Activated CD8-positive, alpha-beta memory T cell treated with anti-CD3 and anti-CD28 coated beads, Interleukin-2, amount 50 U/mL, for 1 hour (primary cell): ENCODE results near the gene CIAO2B.
"Not testable (repeated sequence)": the region's sequence is repeated elsewhere in the genome, so short reads cannot be mapped to it uniquely, and the experiment has no call there.

Experiments used
- DNase-seq: peaks from one replicate; pipeline ENCODE4 v3.0.0-alpha.2; 2020; ENCODE audit errors: extremely low read depth

Gene CIAO2B

DNA sequence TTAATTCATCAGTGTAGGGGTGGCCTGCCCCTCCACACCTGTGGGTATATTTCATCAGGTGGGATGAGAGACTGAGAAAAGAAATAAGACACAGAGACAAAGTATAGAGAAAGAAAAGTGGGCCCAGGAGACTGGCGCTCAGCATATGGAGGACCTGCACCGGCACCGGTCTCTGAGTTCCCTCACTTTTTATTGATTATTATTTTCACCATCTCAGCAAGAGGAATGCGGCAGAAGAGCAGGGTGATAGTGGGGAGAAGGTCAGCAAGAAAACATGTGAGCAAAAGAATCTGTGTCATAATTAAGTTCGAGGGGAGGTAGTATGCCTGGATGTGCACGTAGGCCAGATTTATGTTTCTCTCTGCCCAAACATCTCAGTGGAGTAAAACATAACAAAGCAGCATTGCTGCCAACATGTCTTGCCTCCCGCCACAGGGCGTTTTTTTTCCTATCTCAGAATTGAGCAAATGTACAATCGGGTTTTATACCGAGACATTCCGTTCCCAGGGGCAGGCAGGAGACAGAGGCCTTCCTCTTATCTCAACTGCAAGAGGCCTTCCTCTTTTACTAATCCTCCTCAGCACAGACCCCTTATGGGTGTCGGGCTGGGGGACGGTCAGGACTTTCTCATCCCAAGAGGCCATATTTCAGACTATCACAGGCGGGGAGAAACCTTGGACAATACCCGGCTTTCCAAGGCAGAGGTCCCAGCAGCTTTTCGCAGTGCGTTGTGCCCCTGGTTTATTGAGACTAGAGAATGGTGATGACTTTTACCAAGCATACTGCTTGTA is 21.4 kb upstream of the CIAO2B start:
- DNase-seq = not testable (repeated sequence)

DNA sequence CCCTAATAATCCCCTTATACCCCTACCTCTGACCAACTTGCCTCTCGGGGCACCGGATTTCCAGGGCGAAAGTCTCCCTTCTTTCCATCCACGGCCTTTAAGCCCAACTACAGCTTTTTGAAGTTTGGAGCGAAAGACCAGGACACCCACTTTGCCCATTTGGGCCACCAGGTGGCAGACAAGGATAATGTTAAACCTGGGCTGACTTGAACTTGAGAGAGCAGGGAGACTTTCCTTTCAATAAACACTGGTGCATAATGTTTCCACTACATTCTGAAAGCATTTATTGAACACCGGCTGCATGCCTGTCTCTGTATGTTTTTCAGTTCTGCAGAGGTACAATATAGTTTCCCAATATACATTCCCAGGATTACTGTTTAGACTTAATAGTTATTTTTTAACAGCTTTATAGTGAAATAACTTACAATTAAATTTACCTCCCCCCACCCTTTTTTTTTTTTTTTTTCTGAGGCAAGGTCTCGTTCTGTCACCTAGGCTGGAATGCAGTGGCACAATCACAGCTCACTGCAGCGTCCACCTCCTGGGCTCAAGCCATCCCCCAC is 20.0 kb upstream of the CIAO2B start:
- DNase-seq = peak; percentile 26

DNA sequence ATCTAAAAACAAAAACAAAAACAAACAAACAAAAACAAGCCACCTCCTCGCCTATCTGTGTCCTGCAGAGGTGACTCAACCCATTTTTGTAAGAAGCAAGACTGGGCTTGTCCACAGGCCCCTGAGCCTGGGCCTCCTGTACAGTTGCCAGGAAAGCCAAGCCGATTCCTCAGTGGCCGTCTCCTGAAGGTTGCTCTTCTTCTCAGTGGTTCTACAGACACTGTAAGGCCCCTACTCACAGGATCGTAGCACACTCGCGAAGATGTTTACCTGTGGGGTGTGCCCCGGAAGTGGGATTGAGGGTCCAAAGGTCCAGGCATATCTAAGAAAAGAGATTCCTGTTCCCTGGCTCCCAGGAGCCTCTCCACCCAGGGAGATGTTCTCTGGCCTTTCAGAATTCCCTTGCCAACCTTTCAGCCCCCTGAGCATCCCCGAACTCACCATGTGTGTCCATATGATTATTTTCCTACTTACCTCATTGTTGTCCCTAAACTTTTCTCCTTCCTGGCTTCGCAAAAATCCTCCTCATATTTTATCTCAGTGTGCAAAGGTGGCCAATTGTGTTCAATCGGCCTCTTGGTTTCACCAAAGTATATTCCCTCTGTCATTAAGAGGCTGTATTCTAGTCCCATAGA is 19.4 kb upstream of the CIAO2B start:
- no peak for DNase-seq

DNA sequence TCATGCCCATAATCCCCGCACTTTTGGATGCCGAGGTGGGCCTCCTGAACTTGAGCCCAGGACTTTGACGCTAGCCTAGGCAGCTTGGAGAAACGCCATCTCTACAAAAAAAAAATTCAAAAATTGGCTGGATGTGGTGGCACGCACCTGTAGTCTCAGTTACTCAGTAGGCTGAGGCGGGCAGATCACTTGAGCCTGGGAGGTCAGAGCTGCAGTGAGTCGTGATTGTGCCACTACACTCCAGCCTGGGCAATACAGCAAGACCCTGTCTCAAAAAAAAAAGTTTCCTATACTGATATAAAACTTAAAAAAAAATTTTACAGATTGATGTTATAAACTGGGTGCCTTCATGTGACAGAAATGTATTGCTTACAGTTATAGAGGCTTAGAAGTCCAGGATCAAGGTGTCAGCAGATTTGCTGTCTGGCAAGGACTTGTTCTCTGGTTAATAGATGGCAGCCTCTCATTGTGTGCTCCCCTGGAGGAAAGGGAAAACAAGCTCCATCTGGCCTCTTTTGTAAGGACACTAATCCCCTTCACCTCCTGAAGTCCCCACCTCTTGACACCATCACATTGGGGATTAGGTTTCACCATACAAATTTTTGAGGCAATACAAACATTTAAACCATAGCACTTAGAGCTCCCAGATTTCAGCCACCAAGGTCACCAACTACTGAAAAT is 18.4 kb upstream of the CIAO2B start:
- DNase-seq = no peak

DNA sequence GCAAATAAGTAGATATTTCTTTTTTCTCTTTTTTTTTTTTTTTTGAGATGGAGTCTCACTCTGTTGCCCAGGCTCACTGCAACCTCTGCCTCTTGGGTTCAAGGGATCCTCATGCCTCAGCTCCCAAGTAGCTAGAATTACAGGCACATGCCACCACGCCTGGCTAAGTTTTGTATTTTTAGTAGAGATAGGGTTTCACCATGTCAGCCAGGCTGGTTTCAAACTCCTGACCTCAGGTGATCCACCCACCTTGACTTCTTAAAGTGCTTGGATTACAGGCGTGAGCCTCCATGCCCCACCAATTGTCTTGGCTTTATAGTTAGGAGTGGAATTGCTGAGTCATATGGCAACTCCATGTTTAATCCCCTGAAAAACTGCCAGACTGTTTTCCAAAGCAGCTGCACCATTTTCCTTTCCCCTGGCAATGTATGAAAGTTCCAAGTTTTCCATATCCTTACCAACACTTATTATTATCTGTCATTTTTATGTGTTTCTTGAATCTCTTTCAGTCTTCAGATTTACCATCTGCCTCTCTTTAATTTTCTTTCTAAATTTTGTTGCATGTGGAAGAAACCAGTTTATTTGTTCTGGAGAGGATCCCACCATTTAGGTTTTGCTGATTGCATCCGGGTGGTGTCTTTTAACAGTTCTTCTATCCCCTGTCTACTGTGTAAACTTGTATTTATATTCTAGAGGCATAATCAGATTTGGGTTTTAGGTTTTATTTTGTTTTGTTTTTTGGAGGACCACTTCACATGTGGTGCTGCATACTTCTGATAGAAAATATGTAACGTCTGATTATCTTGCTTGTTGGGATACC is 17.0 kb upstream of the CIAO2B start:
- DNase-seq = no peak

DNA sequence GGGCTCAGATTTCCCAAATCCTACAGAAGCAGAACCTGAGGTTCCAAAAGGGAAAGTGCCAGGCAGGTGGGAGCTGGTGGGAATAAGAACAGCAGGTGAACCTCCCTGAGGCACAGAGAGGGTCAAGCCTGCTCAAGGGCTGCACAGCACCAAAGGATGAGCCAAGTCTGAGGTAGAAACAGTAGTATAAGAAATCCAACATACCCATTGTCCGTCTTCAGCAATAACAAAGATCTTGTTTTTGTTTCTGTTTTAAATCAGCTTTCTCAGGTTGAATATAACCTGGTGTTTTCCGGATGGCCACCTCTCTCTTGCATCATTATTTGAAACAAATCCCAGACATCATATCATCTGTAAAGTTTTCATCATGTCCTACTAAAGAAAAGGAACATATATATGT is 16.2 kb upstream of the CIAO2B start:
- no peak for DNase-seq

DNA sequence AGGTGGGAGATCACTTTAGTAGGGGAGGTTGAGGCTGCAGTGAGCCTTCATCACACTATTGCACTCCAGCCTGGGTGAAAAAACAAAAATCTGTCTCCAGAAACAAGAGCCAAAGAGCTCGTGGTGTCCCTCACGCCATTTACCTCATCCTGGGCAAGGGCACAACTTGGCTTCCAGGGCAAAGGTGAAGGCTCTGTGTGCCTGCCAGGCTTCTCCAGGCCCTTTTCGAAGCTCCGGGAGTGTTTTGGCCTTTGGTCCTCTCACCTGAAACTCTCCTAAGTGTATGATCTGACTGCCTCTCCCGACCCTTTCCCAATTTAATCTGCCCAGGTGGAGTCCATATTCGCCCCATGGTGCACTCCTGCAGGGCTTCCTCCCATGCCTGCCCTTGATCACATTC is 15.3 kb upstream of the CIAO2B start:
- no peak for DNase-seq

DNA sequence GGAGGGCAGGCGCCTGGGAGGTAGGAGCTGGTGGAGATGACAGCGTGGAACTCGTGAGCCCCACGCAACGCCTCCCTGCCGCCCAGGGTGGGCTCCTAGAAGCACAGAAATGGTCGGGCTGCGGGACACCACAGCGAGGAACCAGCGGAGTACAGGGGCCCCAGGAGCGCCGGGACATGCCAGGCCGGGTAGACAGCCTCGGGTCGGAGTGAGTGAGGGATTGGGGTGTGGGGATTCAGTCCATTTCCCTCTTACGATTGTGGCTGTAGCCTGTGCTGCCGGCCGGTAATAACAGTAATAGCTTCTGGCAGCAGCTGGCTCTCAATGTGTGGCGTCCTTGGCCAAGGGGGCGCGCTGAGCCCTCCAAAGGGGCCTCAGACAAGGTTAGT is 14.6 kb upstream of the CIAO2B start:
- no peak for DNase-seq

DNA sequence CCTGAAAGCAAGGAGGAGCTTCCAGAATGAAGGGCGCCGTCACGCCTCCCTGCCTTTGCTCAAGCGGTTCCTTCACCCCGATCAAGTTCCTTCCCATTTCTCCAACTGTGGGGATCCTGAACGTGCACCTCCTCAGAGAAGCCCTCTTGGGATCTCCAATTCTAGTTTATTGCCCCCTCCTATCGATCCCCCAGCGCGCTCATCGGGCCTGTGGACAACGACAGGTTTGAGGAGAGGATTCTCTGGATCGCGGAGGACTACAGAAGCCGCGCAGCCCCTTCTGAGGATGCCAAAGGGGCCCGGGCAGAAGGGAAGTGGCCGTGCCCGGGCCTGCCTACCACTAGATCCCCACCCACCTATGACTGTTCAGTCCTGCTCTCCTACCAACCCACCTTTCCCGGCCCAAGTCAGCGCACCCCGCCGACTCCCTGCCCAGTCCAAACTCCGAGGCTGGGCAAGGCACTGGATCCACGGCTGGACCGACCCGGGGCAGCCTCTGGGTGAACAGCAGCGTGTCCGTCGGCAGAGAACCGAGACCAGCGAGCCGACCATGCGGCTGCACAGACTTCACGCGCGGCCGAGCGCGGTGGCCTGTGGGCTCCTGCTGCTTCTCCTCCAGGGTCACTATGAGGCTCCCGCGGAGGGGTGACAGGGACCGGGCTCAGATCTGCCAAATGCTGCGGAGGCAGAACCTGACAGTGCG is 14.1 kb upstream of the CIAO2B start:
- no peak for DNase-seq

DNA sequence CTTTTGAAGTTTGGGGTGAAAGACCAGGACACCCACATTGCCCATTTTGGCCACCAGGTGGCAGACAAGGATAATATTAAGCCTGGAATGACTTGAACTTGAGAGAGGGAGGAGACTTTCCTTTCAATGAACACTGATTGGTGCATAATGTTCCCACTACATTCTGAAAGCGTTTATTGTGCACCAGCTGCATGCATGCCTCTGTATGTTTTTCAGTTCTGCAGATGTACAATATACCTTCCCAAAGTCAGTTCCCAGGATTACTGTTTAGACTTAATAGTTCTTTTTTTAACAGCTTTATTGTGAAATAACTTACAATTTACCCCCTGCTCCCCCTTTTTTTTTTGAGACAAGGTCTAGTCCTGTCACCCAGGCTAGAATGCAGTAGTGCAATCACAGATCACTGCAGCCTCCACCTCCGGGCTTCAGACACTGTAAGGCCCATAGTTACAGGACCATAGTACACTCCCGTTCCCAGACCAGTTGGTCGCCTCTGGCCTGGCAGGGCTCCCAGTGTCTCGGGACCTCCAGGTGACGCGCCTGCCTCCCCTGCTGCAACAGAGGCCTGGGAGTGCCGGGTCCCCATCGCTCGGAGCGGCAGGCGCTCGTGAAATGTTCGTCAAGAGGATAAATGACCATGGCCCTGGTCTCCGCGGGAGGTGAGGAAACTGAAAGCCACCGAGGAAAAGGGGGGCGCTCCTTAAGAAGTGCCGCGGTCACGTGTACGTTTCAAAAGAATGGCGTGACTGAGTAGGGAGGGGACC is 13.3 kb upstream of the CIAO2B start:
- peak; percentile 43 for DNase-seq

DNA sequence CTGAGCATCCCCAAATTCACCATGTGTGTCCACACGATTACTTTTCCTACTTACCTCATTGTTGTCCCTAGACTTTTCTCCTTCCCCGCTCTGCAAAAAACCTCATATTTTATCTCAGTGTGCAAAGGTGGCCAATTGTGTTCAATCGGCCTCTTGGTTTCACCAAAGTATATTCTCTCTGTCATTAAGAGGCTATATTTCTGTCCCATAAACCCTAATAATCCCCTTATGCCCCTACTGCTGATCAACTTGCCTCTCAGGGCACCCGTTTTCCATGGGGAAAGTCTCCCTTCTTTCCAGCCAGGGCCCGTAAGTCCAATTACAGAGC is 12.7 kb upstream of the CIAO2B start:
- DNase-seq = no peak

DNA sequence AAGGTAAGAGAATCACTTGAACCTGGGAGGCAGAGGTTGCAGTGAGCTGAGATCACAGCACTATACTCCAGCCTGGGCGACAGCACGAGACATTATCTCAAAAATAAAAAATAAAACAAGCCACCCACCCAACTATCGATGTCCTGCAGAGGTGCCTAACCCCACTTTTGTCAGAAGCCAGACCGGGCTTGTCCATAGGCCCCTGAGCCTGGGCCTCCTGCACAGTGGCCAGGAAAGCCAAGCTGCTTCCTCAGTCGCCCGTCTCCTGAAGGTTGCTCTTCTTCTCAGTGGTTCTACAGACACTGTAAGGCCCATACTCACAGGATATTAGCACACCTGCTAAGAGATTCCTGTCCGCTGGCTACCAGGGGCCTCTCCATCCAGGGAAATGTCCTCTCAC is 12.3 kb upstream of the CIAO2B start:
- DNase-seq = no peak

DNA sequence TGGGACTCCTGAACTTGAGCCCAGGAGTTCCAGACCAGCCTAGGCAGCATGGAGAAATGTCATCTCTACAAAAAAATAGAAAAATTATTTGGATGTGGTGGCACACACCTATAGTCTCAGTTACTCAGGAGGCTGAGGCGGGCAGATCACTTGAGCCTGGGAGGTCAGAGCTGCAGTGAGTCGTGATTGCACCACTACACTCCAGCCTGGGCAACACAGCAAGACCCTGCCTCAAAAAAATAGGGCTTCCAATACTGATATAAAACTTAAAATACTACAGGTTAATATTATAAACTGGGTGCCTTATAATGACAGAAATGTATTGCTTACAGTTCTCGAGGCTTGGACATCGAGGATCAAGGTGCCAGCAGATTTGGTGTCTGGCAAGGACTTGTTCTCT is 11.7 kb upstream of the CIAO2B start:
- DNase-seq = no peak

DNA sequence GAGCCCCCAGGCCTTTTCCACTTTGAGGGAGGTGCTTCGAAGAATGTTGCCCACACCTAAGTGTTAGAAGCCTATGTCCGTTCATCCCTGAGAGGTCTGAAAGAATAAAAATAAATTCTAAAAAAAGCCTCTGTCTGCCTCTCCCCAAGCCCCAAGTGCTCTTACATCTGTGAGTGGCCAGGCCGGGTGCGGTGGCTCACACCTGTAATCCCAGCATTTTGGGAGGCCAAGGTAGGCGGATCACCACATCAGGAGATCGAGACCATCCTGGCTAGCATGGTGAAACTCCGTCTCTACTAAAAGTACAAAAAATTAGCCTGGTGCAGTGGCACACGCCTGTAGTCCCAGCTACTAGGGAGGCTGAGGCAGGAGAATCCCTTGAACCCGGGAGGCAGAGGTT is 10.8 kb upstream of the CIAO2B start:
- not testable (repeated sequence) for DNase-seq

DNA sequence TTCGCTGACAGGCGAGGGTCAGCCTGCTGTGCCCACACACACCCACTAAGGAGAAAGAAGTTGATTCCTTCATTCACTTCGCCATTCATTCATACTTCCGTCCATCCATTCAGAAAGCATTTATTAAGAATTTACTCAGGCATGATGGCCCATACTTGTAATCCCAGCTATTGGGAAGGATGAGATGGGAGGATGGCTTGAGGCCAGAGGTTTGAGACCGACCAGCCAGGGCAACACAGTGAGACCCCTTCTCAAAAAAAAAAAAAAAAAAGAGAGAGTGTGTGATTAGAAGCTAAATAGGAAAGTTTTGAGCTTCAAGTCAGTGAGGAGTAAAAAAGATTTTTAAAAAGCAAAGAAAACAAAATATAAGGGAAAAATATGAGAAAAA is 9.8 kb upstream of the CIAO2B start:
- no peak for DNase-seq

DNA sequence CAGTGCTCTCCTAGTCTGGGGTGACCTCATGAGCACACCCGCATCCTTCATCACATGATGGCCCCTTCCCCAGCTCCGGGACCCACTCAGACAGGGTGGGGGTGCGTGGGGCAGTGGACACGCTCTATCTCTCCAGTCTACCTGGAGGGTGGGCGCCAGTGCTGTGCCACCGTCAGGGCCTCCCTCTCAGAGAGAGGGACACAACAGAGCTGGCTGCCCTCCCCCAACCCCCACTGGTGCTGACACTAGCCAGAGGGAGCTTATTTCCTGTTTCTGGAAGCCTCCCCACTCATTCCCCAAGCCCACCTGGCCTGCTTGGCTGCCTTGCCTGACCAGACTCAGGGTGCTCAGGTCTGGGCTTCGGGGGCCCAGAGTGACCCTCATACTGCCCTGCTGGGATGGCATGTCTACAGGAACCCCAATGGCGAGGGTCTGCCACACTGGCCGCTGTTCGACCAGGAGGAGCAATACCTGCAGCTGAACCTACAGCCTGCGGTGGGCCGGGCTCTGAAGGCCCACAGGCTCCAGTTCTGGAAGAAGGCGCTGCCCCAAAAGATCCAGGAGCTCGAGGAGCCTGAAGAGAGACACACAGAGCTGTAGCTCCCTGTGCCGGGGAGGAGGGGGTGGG is 9.3 kb upstream of the CIAO2B start:
- DNase-seq = no peak

DNA sequence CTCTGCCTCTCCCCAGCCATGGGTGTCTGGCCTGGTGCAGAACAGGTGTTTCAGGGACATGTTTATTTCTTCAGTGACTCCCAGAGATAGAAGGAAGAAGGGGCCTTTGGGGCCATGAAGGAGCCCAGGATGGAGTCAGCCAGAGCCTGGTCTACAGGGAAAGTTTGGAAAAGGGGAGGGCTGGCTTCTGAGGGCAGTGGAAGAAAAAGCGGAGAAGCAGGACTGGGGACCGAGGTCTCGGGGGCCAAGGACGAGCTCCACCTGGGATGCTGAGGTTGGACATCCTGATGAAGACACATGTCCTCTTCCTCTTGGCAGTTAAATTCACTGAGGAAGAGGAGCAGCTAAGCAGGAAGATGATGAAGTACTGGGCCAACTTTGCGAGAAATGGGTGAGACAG is 8.8 kb upstream of the CIAO2B start:
- DNase-seq = no peak

DNA sequence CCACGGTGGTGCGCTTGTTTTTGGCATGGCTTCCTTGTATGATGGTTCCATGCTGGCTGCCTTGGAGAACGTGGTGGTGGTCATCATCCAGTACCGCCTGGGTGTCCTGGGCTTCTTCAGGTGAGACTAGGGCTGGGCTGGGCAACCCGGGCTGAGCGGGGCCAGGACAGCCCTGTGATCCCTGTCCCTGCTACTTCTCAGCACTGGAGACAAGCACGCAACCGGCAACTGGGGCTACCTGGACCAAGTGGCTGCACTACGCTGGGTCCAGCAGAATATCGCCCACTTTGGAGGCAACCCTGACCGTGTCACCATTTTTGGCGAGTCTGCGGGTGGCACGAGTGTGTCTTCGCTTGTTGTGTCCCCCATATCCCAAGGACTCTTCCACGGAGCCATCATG is 6.0 kb upstream of the CIAO2B start:
- no peak for DNase-seq

DNA sequence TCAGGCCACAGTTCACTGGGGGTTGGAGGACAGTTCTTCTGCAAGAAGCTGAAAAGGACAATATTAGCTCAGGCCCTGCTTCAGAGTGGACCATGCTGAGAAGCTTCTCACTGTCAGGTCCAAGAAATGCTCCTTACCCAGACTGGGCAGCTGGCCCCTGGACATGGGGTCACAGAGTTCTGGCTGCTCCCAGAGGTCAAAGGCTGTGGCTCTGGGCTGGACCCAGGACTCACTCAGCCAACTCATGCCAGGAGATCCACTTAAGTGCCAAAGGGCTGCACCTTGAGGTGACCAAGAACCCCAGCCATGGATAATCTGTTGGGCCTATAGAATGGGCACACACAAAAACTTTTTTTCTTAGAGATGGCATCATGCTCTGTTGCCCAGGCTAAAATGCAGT is 5.2 kb upstream of the CIAO2B start:
- no peak for DNase-seq

DNA sequence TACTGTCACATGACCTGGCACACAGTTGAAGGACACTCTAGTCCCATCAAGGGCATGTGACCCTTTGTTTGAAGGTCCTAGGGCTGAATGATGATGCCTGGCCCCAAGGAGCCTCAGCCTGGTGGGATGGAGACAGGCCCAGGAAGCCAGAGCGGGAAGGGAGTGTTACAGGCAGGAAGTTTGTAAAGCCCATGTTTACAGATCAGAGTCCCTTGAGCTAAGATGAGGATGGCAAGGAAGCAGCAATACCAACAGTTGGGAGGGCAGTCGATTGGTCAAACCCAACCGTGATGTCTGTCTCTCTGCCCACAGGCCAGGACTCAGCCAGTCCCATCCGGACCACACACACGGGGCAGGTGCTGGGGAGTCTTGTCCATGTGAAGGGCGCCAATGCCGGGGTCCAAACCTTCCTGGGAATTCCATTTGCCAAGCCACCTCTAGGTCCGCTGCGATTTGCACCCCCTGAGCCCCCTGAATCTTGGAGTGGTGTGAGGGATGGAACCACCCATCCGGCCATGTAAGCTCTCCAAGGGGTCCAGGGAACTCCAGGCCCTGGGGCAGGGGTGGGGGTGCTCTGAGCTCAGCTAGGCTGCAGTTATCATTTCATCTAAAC is 3.6 kb upstream of the CIAO2B start:
- no peak for DNase-seq
